WTC11 (cell line): ENCODE measurements around the gene ALG2. TPM values are rescaled to one million over a fixed set of nuclear protein-coding genes. Genes with fewer than 3 reads are reported as not detected.
"Not testable (repeated sequence)": the region's sequence is repeated elsewhere in the genome, so short reads cannot be mapped to it uniquely, and the experiment has no call there.

Experiments used
- ATAC-seq: fragments of 200-7000 bp; cut with Tn5 transposase; 2 replicates; pipeline ENCODE4 v1.10.0; 2021; ENCODE audit warnings: mild to moderate bottlenecking, moderate library complexity
- CTCF ChIA-PET: fragments of 300-600 bp; sonication (Branson Sonifier 250); formaldehyde crosslinking; loops from one replicate; lab custom pipeline; 2021; ENCODE audit warnings: antibody characterized with exemption; lab: Charles Lee
- POLR2A ChIA-PET: fragments of 350-600 bp; sonication (Branson Sonifier 250); formaldehyde crosslinking; loops from one replicate; lab custom pipeline; 2021; ENCODE audit warnings: antibody characterized with exemption; lab: Charles Lee
- DNase-seq: peaks from one replicate; pipeline ENCODE4 v3.0.0; 2021; ENCODE audit warnings: low spot score
- H3K27ac Mint-ChIP-seq: 2 replicates; pipeline ENCODE4 v1.8.0; 2021; ENCODE audit warnings: mixed read lengths
- H3K27me3 Mint-ChIP-seq: 2 replicates; pipeline ENCODE4 v1.8.0; 2021; ENCODE audit warnings: low read depth, mild to moderate bottlenecking, moderate library complexity, mixed read lengths
- H3K36me3 Mint-ChIP-seq: 2 replicates; pipeline ENCODE4 v1.8.0; 2021; ENCODE audit warnings: mixed read lengths
- H3K4me1 Mint-ChIP-seq: 2 replicates; pipeline ENCODE4 v1.8.0; 2022; ENCODE audit warnings: mixed read lengths
- H3K4me3 Mint-ChIP-seq: 2 replicates; pipeline ENCODE4 v1.8.0; 2021; ENCODE audit warnings: mild to moderate bottlenecking, moderate library complexity, mixed read lengths
- H3K9me3 Mint-ChIP-seq: 2 replicates; pipeline ENCODE4 v1.8.0; 2021; ENCODE audit warnings: mixed read lengths
- ATF3 ChIP-seq: sonication (generic); formaldehyde crosslinking; conservative IDR thresholded peaks from 2 replicates; pipeline ENCODE4 v1.8.1; 2022; ENCODE audit warnings: mild to moderate bottlenecking, missing genetic modification reagents
- CREM ChIP-seq: sonication (generic); formaldehyde crosslinking; IDR thresholded peaks from 2 replicates; pipeline ENCODE4 v1.8.1; 2022; ENCODE audit warnings: mild to moderate bottlenecking, missing genetic modification reagents, moderate library complexity
- ESRRA ChIP-seq: sonication (generic); formaldehyde crosslinking; IDR thresholded peaks from 2 replicates; pipeline ENCODE4 v1.8.1; 2022; ENCODE audit warnings: mild to moderate bottlenecking, missing genetic modification reagents, borderline replicate concordance
- FOXJ3 ChIP-seq: sonication (generic); formaldehyde crosslinking; IDR thresholded peaks from 2 replicates; pipeline ENCODE4 v1.9.0; 2021; ENCODE audit warnings: missing genetic modification reagents, mild to moderate bottlenecking, borderline replicate concordance
- FOXP4 ChIP-seq: sonication (generic); formaldehyde crosslinking; IDR thresholded peaks from 2 replicates; pipeline ENCODE4 v1.8.0; 2022; ENCODE audit warnings: mild to moderate bottlenecking, missing genetic modification reagents
- IRF2 ChIP-seq: sonication (generic); formaldehyde crosslinking; IDR thresholded peaks from 2 replicates; pipeline ENCODE4 v1.8.0; 2022; ENCODE audit warnings: low read depth, missing genetic modification reagents, borderline replicate concordance
- MLX ChIP-seq: sonication (generic); formaldehyde crosslinking; IDR thresholded peaks from 2 replicates; pipeline ENCODE4 v1.8.1; 2023; ENCODE audit warnings: mild to moderate bottlenecking, missing genetic modification reagents, moderate library complexity
- MYBL2 ChIP-seq: sonication (generic); formaldehyde crosslinking; IDR thresholded peaks from 2 replicates; pipeline ENCODE4 v1.8.1; 2023; ENCODE audit warnings: mild to moderate bottlenecking, moderate library complexity, missing genetic modification reagents
- SP1 ChIP-seq: sonication (generic); formaldehyde crosslinking; conservative IDR thresholded peaks from 2 replicates; pipeline ENCODE4 v1.8.1; 2022; ENCODE audit warnings: missing genetic modification reagents
- STAT6 ChIP-seq: sonication (generic); formaldehyde crosslinking; conservative IDR thresholded peaks from 2 replicates; pipeline ENCODE4 v1.8.1; 2023; ENCODE audit warnings: mild to moderate bottlenecking, low read depth, missing genetic modification reagents, moderate library complexity
- TEAD4 ChIP-seq: sonication (generic); formaldehyde crosslinking; IDR thresholded peaks from 2 replicates; pipeline ENCODE4 v1.8.0; 2022; ENCODE audit warnings: mild to moderate bottlenecking, missing genetic modification reagents
- USF1 ChIP-seq: sonication (generic); formaldehyde crosslinking; IDR thresholded peaks from 2 replicates; pipeline ENCODE4 v1.8.0; 2022; ENCODE audit warnings: mild to moderate bottlenecking, missing genetic modification reagents
- ZMAT4 ChIP-seq: fragments of 250-450 bp; sonication (Bioruptor Pico); IDR thresholded peaks from 2 replicates; pipeline ENCODE4 v1.9.0; 2021; ENCODE audit warnings: mild to moderate bottlenecking
- ZNF138 ChIP-seq: sonication (generic); formaldehyde crosslinking; conservative IDR thresholded peaks from 2 replicates; pipeline ENCODE4 v1.8.1; 2022; ENCODE audit warnings: mild to moderate bottlenecking, moderate library complexity, missing genetic modification reagents
- ZNF416 ChIP-seq: fragments of 250-450 bp; sonication (Bioruptor Pico); IDR thresholded peaks from 2 replicates; pipeline ENCODE4 v1.9.0; 2021; ENCODE audit warnings: mild to moderate bottlenecking, inconsistent platforms
- total RNA-seq: library from RNA; stranded (reverse); gene quantifications from 3 replicates; pipeline ENCODE4 v1.2.3, GENCODE V29; 2021

ALG2 gene
- total RNA-seq, 1 experiment from 2014 or later = 25.2 TPM

- ATAC-seq (no peak), DNase-seq (no peak)
- Mint-ChIP-seq H3K4me3 (no peak overlapping the region), H3K4me1 (no peaks in the 10 kb centered on the region), H3K9me3 (no peaks in the 10 kb centered on the region; the same call in 1 of the 2 replicates), H3K27ac (no peak overlapping the region), H3K36me3 (peaks cover 4% of the 10 kb centered on the region), H3K27me3 (no peaks in the 10 kb centered on the region)
- ChIA-PET POLR2A (no interaction called here), CTCF (interaction anchor here (1.2 to 3.3 kb wide), 2 partner anchors 8 to 55 kb away, joined by 3 to 18 read pairs; no protein-coding TSS in a partner anchor)
- TF ChIP-seq SP1 (no peak), ZNF138 (no peak), ZMAT4 (CRISPR knock-in tag) (no peak), IRF2 (no peak)
- TF ChIP-seq, all 79 proteins: peak for 0
Measured at GRCh38 chr9:99239341-99240060, 17.8 kb upstream of the ALG2 start.

- Mint-ChIP-seq H3K27ac (no peak overlapping the region), H3K27me3 (no peaks in the 10 kb centered on the region), H3K4me1 (no peaks in the 10 kb centered on the region), H3K4me3 (no peak overlapping the region), H3K9me3 (no peaks in the 10 kb centered on the region; the same call in 1 of the 2 replicates), H3K36me3 (peaks cover 4% of the 10 kb centered on the region)
- CTCF ChIA-PET = no interaction called here
- POLR2A ChIA-PET = no interaction called here
- no peak for ATAC-seq
- no peak for DNase-seq
- TF ChIP-seq TEAD4 (no peak), STAT6 (no peak), FOXP4 (CRISPR knock-in tag) (no peak), ESRRA (CRISPR knock-in tag) (no peak), MYBL2 (CRISPR knock-in tag) (no peak), CREM (CRISPR knock-in tag) (no peak), ZNF416 (CRISPR knock-in tag) (no peak), MLX (CRISPR knock-in tag) (no peak)
Measured at GRCh38 chr9:99238331-99238730, 16.6 kb upstream of the ALG2 start.

GRCh38 chr9:99237849-99238248 is 16.1 kb upstream of the ALG2 start:
- ATAC-seq, CTCF ChIA-PET: not testable (repeated sequence)

GRCh38 chr9:99237356-99237755 is 15.6 kb upstream of the ALG2 start:
- TF ChIP-seq USF1 (CRISPR knock-in tag) (no peak), ATF3 (CRISPR knock-in tag) (no peak), FOXJ3 (CRISPR knock-in tag) (no peak)
- Mint-ChIP-seq H3K27ac (no peak overlapping the region), H3K4me3 (no peak overlapping the region), H3K4me1 (no peaks in the 10 kb centered on the region), H3K9me3 (no peaks in the 10 kb centered on the region; the same call in 1 of the 2 replicates), H3K27me3 (no peaks in the 10 kb centered on the region), H3K36me3 (peaks cover 4% of the 10 kb centered on the region)
- DNase-seq = no peak
- ChIA-PET POLR2A (no interaction called here), CTCF (no interaction called here)
- ATAC-seq = no peak

More at GRCh38 chr9:99237849-99238248, 16.1 kb upstream of the ALG2 start:
- H3K4me3 Mint-ChIP-seq, H3K4me1 Mint-ChIP-seq, H3K36me3 Mint-ChIP-seq, DNase-seq, POLR2A ChIA-PET, H3K27me3 Mint-ChIP-seq, H3K9me3 Mint-ChIP-seq, H3K27ac Mint-ChIP-seq: not testable (repeated sequence)
